Thyroid gland (tissue), 4 donors: ENCODE data around the gene ZCCHC9. TPM values are rescaled to one million over a fixed set of nuclear protein-coding genes. Genes with fewer than 3 reads are reported as not detected.

Experiments used
- DNase-seq, 2 donors: peaks; one replicate each; pipeline ENCODE4 v3.0.0-alpha.2; 2019
- H3K27ac ChIP-seq, 3 donors: fragments of 200-600 bp; sonication (generic); 1 replicate in 2 of 3; 2 replicates in 1 of 3; pipeline ENCODE4 v1.5.1; 2016 to 2019; ENCODE audit warnings: mild to moderate bottlenecking in 1 of 3, moderate library complexity in 1 of 3
- H3K27me3 ChIP-seq: fragments of 200-600 bp; sonication (generic); one replicate; pipeline ENCODE4 v1.5.1; 2019
- H3K36me3 ChIP-seq, 2 donors: fragments of 200-600 bp; sonication (generic); one replicate each; pipeline ENCODE4 v1.5.1; 2016 to 2019
- H3K4me1 ChIP-seq, 2 donors: fragments of 200-600 bp; sonication (generic); one replicate each; pipeline ENCODE4 v1.5.1; 2017 to 2019
- H3K4me3 ChIP-seq, 3 donors: fragments of 200-600 bp; sonication (generic); replicated peaks in 1 of 3; 1 replicate in 2 of 3; 2 replicates in 1 of 3; pipeline ENCODE4 v1.5.1; 2016; ENCODE audit warnings: mild to moderate bottlenecking in 1 of 3
- H3K9me3 ChIP-seq: fragments of 200-600 bp; sonication (generic); one replicate; pipeline ENCODE4 v1.5.1; 2017
- CTCF ChIP-seq, 6 experiments: fragments of 200-600 bp in 3 of 6; fragments of 450-650 bp in 3 of 6; sonication (generic) in 3 of 6; IDR thresholded peaks; one replicate each; pipeline ENCODE4 v1.5.1; 2016 to 2019; ENCODE audit warnings: antibody characterized with exemption in 6 of 6, mild to moderate bottlenecking in 2 of 6, inconsistent platforms in 1 of 6, moderate library complexity in 1 of 6
- POLR2A ChIP-seq, 2 donors: fragments of 450-650 bp; IDR thresholded peaks; one replicate each; pipeline ENCODE4 v1.6.1; 2017; ENCODE audit warnings: antibody characterized with exemption in 2 of 2, mild to moderate bottlenecking in 2 of 2, moderate library complexity in 1 of 2
- WGBS, 2 donors: methylation state at CpG; one replicate each; pipeline ENCODE4 v1.1.5; 2017; 5-methylcytosine and 5-hydroxymethylcytosine counted together
- intact Hi-C: fragments of 100-400 bp; cut with DNase I; formaldehyde crosslinking; loops from one replicate; pipeline ENCODE4 v1.15.1; 2023
- total RNA-seq, 4 donors: library from RNA; depleted of rRNA; stranded (reverse); fragments of >200 nt; gene quantifications; one replicate each; pipeline ENCODE4 v1.2.3, GENCODE V29; 2016

The ZCCHC9 gene
- total RNA-seq, 4 donors from 2014 or later = 15.0 to 38.2 (median 19.7) TPM

- Histone ChIP-seq H3K4me1 (no peaks in the 10 kb centered on the region), H3K36me3 (no peaks in the 10 kb centered on the region), H3K9me3 (no peaks in the 10 kb centered on the region), H3K27ac (no peak overlapping the region), H3K4me3 (no peak overlapping the region), H3K27me3 (no peaks in the 10 kb centered on the region)
- no peak for DNase-seq
- TF ChIP-seq CTCF (IDR thresholded peaks at IDR 0.05) (no peak), POLR2A (IDR thresholded peaks at IDR 0.05) (no peak)
- WGBS, 2 donors = 86 to 88% methylated on average over 2 of the region's 2 CpGs
- intact Hi-C loops = no loop called here
Observed at GRCh38 chr5:81354093-81354492, 52.7 kb downstream of the ZCCHC9 start.

DNA sequence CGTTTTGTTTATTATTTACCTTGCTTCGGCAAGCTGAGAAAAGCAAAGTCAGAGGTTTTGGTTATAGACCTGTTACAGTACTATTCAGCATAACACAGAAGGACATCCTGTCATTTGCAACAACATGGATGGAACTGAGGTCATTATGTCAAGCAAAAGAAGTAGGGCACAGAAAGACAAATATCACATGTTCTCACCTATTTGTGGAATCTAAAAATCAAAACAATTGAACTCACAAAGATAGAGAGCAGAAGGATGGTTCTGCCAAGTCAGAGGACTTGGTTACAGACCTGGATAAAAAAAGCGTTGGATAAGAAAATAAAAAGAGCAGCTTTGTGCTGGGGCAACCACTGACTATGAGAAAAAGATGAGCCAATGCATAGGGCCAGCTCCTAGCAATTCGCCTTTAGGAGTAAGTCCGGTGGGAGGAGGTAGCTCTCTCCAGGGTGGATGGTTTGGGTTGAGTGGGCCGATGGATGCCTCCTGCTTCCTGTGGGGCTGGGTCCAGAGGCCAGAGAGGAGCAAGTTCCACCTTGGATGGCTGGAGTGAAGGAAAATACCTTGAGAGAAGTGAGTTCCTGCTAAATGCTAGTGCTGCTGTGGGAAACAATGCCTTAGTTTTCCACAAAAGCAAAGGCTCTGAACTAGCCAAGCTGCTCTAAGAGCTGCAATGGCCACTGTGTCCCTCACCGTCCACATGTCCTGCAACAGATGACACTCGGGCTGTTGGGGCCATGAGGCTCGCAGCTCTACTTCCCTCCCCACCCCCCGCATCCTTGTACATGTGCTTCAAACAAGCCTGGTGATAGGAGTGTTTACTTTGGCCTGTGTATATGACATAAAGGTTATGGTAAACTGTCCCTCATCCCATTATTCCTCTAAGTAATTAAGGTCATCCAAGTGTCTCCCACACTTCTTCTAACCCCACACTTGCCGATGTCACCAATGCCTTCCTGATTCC lies 54.2 kb downstream of the ZCCHC9 start:
- WGBS, 2 donors = 81 to 86% methylated on average over 11 of the region's 11 CpGs
- no peak for DNase-seq
- intact Hi-C loops = no loop called here
- H3K4me3 ChIP-seq = no peak overlapping the region
- TF ChIP-seq CTCF (IDR thresholded peaks at IDR 0.05) = no peak
- TF ChIP-seq POLR2A (IDR thresholded peaks at IDR 0.05) = no peak
- H3K36me3 ChIP-seq = no peaks in the 10 kb centered on the region
- no peaks in the 10 kb centered on the region for H3K4me1 ChIP-seq
- no peak overlapping the region for H3K27ac ChIP-seq
- no peaks in the 10 kb centered on the region for H3K9me3 ChIP-seq
- no peaks in the 10 kb centered on the region for H3K27me3 ChIP-seq

- intact Hi-C loops = no loop called here
- DNase-seq = no peak
- no peak overlapping the region for H3K27ac ChIP-seq
- no peak for TF ChIP-seq POLR2A (IDR thresholded peaks at IDR 0.05)
- no peak for TF ChIP-seq CTCF (IDR thresholded peaks at IDR 0.05)
- no peaks in the 10 kb centered on the region for H3K36me3 ChIP-seq
- H3K4me1 ChIP-seq = no peaks in the 10 kb centered on the region
- WGBS, 2 donors = 47 to 52% methylated on average over 5 of the region's 5 CpGs
- no peaks in the 10 kb centered on the region for H3K27me3 ChIP-seq
- no peak overlapping the region for H3K4me3 ChIP-seq
- H3K9me3 ChIP-seq = no peaks in the 10 kb centered on the region
Observed at GRCh38 chr5:81359108-81359507, 57.7 kb downstream of the ZCCHC9 start.

GRCh38 chr5:81359881-81360280 lies 58.5 kb downstream of the ZCCHC9 start:
- Histone ChIP-seq H3K9me3 (no peaks in the 10 kb centered on the region), H3K4me3 (no peak overlapping the region), H3K27me3 (no peaks in the 10 kb centered on the region), H3K36me3 (no peaks in the 10 kb centered on the region), H3K4me1 (no peaks in the 10 kb centered on the region), H3K27ac (no peak overlapping the region)
- WGBS, 2 donors = 90 to 93% methylated on average over 2 of the region's 2 CpGs
- TF ChIP-seq POLR2A (IDR thresholded peaks at IDR 0.05) (no peak), CTCF (IDR thresholded peaks at IDR 0.05) (no peak)
- DNase-seq = no peak
- intact Hi-C loops = no loop called here

DNA sequence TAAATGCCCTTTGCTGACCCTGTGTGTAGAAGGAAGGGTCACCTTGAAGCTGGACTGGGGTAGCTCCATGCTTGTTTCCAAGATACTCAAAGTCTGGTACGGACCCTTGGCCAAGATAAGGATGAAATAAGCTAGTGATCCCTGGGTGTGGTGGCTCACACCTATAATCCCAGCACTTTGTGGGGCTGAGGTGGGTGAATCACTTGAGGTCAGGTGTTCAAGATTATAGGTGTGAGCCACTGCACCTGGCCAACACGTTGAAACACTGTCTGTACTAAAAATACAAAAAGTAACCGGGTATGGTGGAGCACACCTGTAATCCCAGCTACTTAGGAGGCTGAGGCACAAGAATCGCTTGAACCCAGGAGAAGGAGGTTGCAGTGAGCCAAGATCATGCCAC lies 59.3 kb downstream of the ZCCHC9 start:
- intact Hi-C loops = no loop called here
- 86 to 89% methylated on average over 4 of the region's 4 CpGs for WGBS, 2 donors

More for the DNA sequence above, 59.3 kb downstream of the ZCCHC9 start:
- TF ChIP-seq CTCF (IDR thresholded peaks at IDR 0.05) (no peak), POLR2A (IDR thresholded peaks at IDR 0.05) (no peak)
- no peaks in the 10 kb centered on the region for H3K9me3 ChIP-seq
- H3K36me3 ChIP-seq = no peaks in the 10 kb centered on the region
- DNase-seq = no peak
- H3K4me1 ChIP-seq = no peaks in the 10 kb centered on the region
- H3K4me3 ChIP-seq = no peak overlapping the region
- H3K27me3 ChIP-seq = no peaks in the 10 kb centered on the region
- no peak overlapping the region for H3K27ac ChIP-seq
